ENCODE data around the gene ANXA4. TPM values are rescaled to one million over a fixed set of nuclear protein-coding genes. Genes with fewer than 3 reads are reported as not detected.

ANXA4 gene
- total and polyA plus RNA-seq, 8 donors, result 40.8 to 193 (median 80.8) TPM

DNA sequence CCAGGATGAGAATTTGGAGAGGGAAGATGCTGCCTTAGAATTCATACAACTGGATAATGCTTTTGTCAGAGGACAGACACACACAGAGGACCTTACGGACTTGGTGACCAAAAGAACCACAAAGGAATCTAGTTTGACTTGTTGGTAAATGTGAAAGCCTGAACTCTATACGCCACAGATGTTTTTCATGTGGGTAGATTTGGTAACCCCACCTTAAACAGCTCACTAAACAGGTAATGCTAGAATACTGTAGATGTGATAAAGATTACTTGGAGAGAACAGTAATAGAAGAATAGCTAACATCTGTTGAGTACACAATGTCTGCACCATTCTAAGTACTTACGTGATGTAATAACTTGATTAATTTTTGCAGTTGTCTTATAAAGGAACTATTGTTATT is 24.1 kb downstream of the ANXA4 start:
- H3K9me3 ChIP-seq, result no peaks in the 10 kb centered on the region
- peak in 1 of 2 donors; percentile 36 for DNase-seq
- TF ChIP-seq POLR2A (IDR thresholded peaks at IDR 0.05), result no peak
- no peak for TF ChIP-seq EP300 (IDR thresholded peaks at IDR 0.05)
- no peak for TF ChIP-seq CTCF (IDR thresholded peaks at IDR 0.05)
- no peak for TF ChIP-seq POLR2AphosphoS5 (IDR thresholded peaks at IDR 0.05)
- H3K27ac ChIP-seq, result peak overlapping the region in 3 of 5 donors; percentile 45 to 85 (median 74)
- no peaks in the 10 kb centered on the region for H3K27me3 ChIP-seq
- H3K4me1 ChIP-seq, result peaks cover 52 to 92% (median 78%) of the 10 kb centered on the region in 4 donors
- 32 to 52% (median 47%) methylated on average over 3 of the region's 3 CpGs for WGBS, 5 donors
- peaks cover 0 to 5% (median 0%) of the 10 kb centered on the region in 4 donors for H3K36me3 ChIP-seq
- intact Hi-C loops (cut with DNase I; ENCODE audit: low total_unique reads), result no loop called here
- H3K4me3 ChIP-seq, result no peak overlapping the region

GRCh38 chr2:69767034-69767433 is 25.1 kb downstream of the ANXA4 start:
- TF ChIP-seq POLR2A (IDR thresholded peaks at IDR 0.05) (no peak), POLR2AphosphoS5 (IDR thresholded peaks at IDR 0.05) (no peak), EP300 (IDR thresholded peaks at IDR 0.05) (no peak), CTCF (IDR thresholded peaks at IDR 0.05) (no peak)
- H3K27ac ChIP-seq, result peak overlapping the region; percentile 48 to 85 (median 55)
- no peaks in the 10 kb centered on the region for H3K27me3 ChIP-seq
- peaks cover 0 to 5% (median 0%) of the 10 kb centered on the region in 4 donors for H3K36me3 ChIP-seq
- H3K4me1 ChIP-seq, result peaks cover 52 to 100% (median 82%) of the 10 kb centered on the region in 4 donors
- DNase-seq, result peak in 1 of 2 donors; percentile 56
- intact Hi-C loops (cut with DNase I; ENCODE audit: low total_unique reads), result no loop called here
- H3K4me3 ChIP-seq, result no peak overlapping the region
- 37 to 48% (median 44%) methylated on average over 3 of the region's 3 CpGs for WGBS, 5 donors
- no peaks in the 10 kb centered on the region for H3K9me3 ChIP-seq

DNA sequence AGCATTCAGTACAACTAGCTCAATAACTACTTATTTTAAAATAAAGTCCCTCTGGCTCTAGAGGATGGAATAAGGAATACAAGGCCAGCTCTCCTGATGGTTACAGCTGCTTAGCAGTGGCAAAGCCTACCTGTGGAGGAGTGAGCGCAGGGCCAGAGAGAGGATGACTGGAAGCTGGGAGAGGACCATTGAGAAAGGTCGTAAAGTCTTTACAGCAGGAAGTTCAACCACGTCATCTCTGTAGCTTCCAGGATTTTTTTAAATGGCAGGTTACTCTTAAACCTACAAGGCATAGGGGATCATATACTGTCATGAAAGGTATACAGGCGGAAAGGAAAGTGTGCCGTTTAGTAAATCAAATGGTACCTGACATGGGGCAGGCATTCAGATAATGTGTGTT is 26.3 kb downstream of the ANXA4 start:
- no peaks in the 10 kb centered on the region for H3K27me3 ChIP-seq
- H3K4me3 ChIP-seq, result no peak overlapping the region
- H3K27ac ChIP-seq, result peak overlapping the region; percentile 16 to 85 (median 69)
- intact Hi-C loops (cut with DNase I; ENCODE audit: low total_unique reads), result no loop called here
- WGBS, 5 donors, result 83 to 92% (median 84%) methylated on average over 5 of the region's 5 CpGs
- no peaks in the 10 kb centered on the region for H3K9me3 ChIP-seq
- DNase-seq, result no peak
- peaks cover 60 to 100% (median 85%) of the 10 kb centered on the region in 4 donors for H3K4me1 ChIP-seq
- no peak for TF ChIP-seq POLR2A (IDR thresholded peaks at IDR 0.05)
- no peak for TF ChIP-seq EP300 (IDR thresholded peaks at IDR 0.05)
- no peak for TF ChIP-seq CTCF (IDR thresholded peaks at IDR 0.05)
- no peak for TF ChIP-seq POLR2AphosphoS5 (IDR thresholded peaks at IDR 0.05)
- H3K36me3 ChIP-seq, result peaks cover 0 to 5% (median 0%) of the 10 kb centered on the region in 4 donors

GRCh38 chr2:69768789-69769188 is 26.9 kb downstream of the ANXA4 start:
- Histone ChIP-seq H3K4me1 (peaks cover 57 to 100% (median 84%) of the 10 kb centered on the region in 4 donors), H3K27me3 (no peaks in the 10 kb centered on the region), H3K4me3 (no peak overlapping the region), H3K27ac (peak overlapping the region in 4 of 5 donors; percentile 46 to 85 (median 76)), H3K9me3 (no peaks in the 10 kb centered on the region), H3K36me3 (peaks cover 0 to 3% (median 0%) of the 10 kb centered on the region in 4 donors)
- no peak for TF ChIP-seq POLR2A (IDR thresholded peaks at IDR 0.05)
- TF ChIP-seq POLR2AphosphoS5 (IDR thresholded peaks at IDR 0.05), result no peak
- TF ChIP-seq EP300 (IDR thresholded peaks at IDR 0.05), result no peak
- no peak for TF ChIP-seq CTCF (IDR thresholded peaks at IDR 0.05)
- 82 to 91% (median 88%) methylated on average over 2 of the region's 2 CpGs for WGBS, 5 donors
- intact Hi-C loops (cut with DNase I; ENCODE audit: low total_unique reads), result no loop called here
- no peak for DNase-seq
